HG03097 (cell line): ENCODE data around the gene TMIGD2.
"Not testable (repeated sequence)": the region's sequence is repeated elsewhere in the genome, so short reads cannot be mapped to it uniquely, and the experiment has no call there.

ENCODE experiments used
- ATAC-seq: cut with Tn5 transposase; IDR thresholded peaks from one replicate; pipeline ENCODE4 v1.9.1; 2021; ENCODE audit not compliant: unreplicated experiment, low FRiP score

The TMIGD2 gene

GRCh38 chr19:4298810-4299550, 3.2 kb downstream of the TMIGD2 start:
- ATAC-seq, result no peak

- ATAC-seq, result no peak
Observed at GRCh38 chr19:4297901-4298809, 4.0 kb downstream of the TMIGD2 start.

GRCh38 chr19:4295972-4296771, 6.0 kb downstream of the TMIGD2 start:
- ATAC-seq, result no peak

DNA sequence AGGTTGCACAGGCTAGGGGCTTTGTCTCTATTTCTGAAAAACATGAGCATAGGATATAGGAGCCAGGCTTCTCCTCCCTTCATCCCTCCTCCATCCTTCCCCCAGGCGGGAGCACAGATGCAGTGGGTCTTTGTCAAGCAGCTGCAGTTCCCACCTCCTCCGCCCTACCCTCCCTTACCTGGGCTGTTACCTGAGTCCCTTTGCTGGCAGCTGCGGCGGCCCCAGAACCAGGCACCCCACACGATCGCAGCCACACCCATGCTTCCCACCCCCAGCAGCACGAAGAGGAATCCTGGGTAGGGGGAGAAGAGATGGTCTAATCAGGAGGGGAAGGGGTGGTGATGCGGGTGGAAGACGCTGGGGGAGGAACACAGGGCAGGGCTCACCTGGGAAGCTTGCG, 7.8 kb downstream of the TMIGD2 start:
- no peak for ATAC-seq

DNA sequence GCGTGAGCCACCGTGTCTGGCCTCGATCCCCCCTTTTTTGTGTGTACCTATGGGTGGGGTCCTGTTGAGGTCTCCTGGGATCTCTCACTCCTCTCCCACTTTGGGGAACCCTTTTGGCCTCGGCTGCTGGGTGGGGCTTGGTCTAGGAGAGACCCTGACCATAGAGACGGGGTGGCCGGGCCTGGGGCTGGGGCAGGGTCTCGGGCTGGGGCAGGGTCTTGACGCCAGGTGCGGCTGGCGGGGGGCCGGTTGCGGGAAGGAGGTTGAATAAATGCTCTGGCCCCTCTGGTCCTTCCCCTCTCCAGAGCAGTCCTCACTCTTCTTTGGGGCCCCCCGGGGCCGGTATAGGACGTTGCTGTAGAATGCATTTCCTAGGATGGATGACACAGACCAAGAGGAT, 9.7 kb downstream of the TMIGD2 start:
- no peak for ATAC-seq

- no peak for ATAC-seq
Observed at GRCh38 chr19:4291184-4291732, 10.9 kb downstream of the TMIGD2 start.

- ATAC-seq, result no peak
Observed at GRCh38 chr19:4288091-4288777, 14.0 kb downstream of the TMIGD2 start.

DNA sequence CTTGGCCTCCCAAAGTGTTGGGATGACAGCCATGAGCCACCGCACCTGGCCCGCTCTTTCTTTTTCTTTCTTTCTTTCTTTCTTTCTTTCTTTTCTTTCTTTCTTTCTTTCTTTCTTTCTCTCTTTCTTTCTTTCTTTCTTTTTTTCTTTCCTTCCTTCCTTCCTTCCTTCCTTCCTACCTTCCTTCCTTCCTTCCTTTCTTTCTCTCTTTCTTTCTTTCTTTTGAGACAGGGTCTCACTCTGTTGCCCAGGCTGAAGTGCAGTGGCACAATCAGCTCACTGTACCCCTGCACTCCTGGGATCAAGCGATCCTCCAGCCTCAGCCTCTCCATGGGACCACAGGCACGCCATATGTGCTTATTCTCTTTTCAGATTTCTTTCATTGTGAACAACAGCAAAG, 16.0 kb downstream of the TMIGD2 start:
- not testable (repeated sequence) for ATAC-seq

- no peak for ATAC-seq
Observed at GRCh38 chr19:4284974-4285373, 17.2 kb downstream of the TMIGD2 start.

DNA sequence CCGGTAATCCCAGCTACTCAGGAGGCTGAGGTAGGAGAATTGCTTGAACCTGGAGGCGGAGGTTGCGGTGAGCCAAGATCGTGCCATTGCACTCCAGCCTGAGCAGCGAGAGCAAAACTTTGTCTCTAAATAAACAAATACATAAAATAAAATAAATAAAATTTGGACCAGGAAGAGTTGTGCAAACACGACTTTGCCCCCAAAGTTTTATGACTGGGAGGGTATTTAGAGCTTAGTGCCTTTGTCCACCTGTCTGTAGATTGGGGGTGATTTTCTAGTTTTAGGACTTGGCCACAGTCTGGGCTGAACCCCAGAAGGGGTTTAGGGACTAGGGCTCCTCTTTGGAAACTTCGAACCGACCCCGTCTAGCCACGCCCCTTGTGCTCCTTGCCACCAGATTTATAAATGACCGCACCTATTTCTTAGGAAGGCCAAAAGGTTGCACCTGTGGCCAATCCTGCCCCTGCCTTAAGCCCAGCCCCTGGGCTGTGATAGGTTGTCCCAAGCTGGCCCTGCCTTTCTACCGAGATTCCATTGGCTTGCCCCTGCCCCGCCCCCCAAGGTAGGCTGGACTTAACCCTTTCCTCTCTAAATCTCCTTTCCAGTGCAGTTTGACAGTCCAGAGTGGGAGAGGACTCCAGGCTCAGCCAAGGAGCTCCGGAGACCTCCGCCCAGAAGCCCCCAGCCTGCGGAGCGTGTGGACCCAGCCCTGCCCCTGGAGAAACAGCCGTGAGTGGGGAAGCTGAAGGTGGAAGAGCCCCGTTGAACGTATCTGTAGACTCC, 17.8 kb downstream of the TMIGD2 start:
- ATAC-seq, result no peak

DNA sequence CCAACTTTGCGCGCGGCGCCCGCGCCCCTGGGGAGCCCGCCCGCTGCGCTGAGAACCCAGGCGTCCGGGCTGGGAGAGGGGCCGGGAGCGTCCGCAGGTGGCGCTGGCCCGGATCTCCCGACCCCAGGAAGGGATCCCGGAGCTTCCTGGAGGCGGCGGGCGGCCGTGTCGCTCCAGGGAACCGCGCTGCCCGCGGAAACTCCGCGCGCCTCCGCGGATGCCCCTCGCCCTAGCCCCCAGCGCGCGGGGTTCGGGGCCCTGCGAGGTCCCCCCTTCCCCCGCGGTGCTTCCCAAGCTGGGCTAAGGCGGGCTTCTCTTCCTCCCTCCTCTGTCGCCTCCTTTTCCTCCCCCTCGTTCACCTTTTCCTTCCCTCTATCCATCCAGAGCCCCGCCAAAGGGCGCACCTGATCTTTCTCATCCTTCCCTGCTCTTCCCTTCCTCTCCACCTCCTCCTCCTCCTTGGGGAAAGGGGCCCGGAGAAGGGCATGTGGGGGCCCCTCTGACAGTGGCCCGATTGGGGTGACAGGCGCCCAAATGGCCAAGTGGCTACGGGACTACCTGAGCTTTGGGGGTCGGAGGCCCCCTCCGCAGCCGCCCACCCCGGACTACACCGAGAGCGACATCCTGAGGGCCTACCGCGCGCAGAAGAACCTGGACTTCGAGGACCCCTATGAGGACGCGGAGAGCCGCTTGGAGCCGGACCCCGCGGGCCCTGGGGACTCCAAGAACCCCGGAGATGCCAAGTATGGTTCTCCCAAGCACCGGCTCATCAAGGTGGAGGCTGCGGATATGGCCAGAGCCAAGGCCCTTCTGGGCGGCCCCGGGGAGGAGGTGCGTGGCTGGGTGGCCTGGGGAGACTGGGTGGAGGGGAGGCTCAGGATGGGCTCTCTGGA, 22.4 kb downstream of the TMIGD2 start:
- ATAC-seq, result no peak

GRCh38 chr19:4279267-4279529, 23.0 kb downstream of the TMIGD2 start:
- no peak for ATAC-seq

GRCh38 chr19:4278419-4279266, 23.5 kb downstream of the TMIGD2 start, which contains the start of gene SHD:
Gene SHD, plus strand, starts transcription at chr19:4279266. Its CDS starts 798 bp downstream, at chr19:4280064.
- no peak for ATAC-seq

- no peak for ATAC-seq
Observed at GRCh38 chr19:4278010-4278409, 24.2 kb downstream of the TMIGD2 start.

DNA sequence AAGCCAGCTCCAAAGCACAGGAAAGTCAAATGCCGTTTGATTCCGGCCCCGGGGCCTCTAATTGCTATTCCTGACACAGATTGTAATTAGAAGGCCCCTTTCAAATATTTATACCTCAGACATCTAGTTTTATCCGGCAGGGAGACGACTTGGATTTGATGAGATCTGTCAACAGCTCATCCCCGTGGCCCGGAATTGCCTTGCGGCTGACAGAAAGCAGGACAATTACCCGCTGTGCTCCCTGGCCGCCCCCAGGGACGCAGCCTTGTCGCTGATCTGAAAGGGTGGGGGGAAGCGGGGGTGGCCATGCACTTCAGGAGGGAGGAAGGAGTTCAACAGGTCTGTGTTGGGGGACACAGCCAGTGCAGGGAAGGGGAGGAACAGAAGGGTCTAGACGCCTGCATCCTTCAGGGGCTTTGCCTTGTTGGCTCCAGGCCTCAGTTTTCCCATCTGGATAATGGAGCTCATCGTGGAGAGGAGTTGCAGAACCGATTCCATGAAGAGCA, 24.9 kb downstream of the TMIGD2 start:
- ATAC-seq, result no peak

- not testable (repeated sequence) for ATAC-seq
Observed at GRCh38 chr19:4274321-4274686, 27.9 kb downstream of the TMIGD2 start.

DNA sequence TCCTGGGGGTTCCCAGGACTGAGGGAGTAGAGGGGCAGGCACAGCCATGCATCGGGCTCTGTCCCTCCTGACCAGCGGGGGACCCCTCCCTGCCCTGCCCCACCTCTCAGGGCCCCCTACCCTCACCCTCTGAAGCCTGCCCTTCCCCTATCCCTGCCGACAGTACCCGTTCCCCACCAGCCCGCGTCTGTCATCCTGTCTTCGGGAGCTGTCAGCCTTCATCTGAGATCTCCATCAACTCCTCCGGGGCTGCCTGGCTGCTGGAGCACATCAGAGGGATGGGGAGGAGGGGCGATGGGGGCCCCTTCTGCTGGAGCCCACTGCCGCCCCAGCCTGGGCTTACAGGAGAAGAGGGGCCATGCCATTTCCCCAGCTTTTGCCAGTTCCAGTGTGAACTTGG, 29.3 kb downstream of the TMIGD2 start:
- ATAC-seq, result no peak
